HL-60 (cell line): Measurements from ENCODE around the gene SLC38A10.

ENCODE experiments used
- DNase-seq, 2 experiments: peaks; one replicate each; pipeline ENCODE4 v3.0.0-alpha.2; 2010 to 2020; ENCODE audit warnings: low read depth in 1 of 2, low spot score in 1 of 2
- H3K27ac ChIP-seq: fragments of 250-450 bp; sonication (Bioruptor Pico); replicated peaks from 2 replicates; pipeline ENCODE4 v1.5.1; 2020; ENCODE audit warnings: mild to moderate bottlenecking, moderate library complexity
- H3K27me3 ChIP-seq: fragments of 250-450 bp; sonication (Bioruptor Pico); 2 replicates; pipeline ENCODE4 v1.5.1; 2021; ENCODE audit warnings: mild to moderate bottlenecking, moderate library complexity; ENCODE audit not compliant: insufficient read depth, poor library complexity, severe bottlenecking
- H3K4me3 ChIP-seq: replicated peaks from 2 replicates; pipeline ENCODE4 v1.5.1; 2011; ENCODE audit warnings: mild to moderate bottlenecking, control low read depth, low read length; ENCODE audit not compliant: insufficient read depth
- GABPA ChIP-seq: IDR thresholded peaks from 2 replicates; pipeline ENCODE4 v1.6.1; 2012; ENCODE audit warnings: low read depth
- POLR2AphosphoS5 ChIP-seq: IDR thresholded peaks from 2 replicates; pipeline ENCODE4 v1.6.1; 2012; ENCODE audit warnings: low read depth
- SPI1 ChIP-seq: IDR thresholded peaks from 2 replicates; pipeline ENCODE4 v1.6.1; 2012; ENCODE audit warnings: low read depth, mild to moderate bottlenecking, borderline replicate concordance
- TF ChIP-seq, protein P1 (sequence below): IDR thresholded peaks from one replicate; pipeline ENCODE4 v1.5.1; 2011; ENCODE audit warnings: low read length, control low read depth, inconsistent platforms; ENCODE audit not compliant: insufficient read depth
- TF ChIP-seq, protein P2 (sequence below): IDR thresholded peaks from 2 replicates; pipeline ENCODE4 v1.6.1; 2012; ENCODE audit warnings: low read depth; ENCODE audit not compliant: insufficient replicate concordance

The SLC38A10 gene

DNA sequence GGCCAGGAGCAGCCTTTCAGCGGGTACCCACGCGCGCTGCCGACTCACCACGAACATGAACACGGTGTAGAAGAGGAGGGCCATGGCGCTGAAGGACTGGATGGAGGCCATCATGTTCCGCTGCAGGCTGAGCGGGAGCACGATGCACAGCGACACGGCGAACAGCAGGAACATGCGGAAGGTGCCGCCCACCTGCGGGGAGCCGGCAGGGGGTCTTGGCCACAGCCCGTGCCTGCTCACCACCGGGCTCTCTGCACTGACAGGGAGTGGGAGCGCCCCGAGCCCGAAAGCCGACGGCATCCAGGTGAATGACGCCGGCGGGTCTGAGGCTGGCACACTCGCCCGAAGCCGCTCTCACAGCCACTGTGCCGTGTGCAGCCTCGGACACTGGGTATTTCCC lies 13.0 kb downstream of the SLC38A10 start:
- Histone ChIP-seq H3K27me3 (no peaks in the 10 kb centered on the region), H3K27ac (no peak overlapping the region), H3K4me3 (no peak overlapping the region)
- TF ChIP-seq, protein P1, sequence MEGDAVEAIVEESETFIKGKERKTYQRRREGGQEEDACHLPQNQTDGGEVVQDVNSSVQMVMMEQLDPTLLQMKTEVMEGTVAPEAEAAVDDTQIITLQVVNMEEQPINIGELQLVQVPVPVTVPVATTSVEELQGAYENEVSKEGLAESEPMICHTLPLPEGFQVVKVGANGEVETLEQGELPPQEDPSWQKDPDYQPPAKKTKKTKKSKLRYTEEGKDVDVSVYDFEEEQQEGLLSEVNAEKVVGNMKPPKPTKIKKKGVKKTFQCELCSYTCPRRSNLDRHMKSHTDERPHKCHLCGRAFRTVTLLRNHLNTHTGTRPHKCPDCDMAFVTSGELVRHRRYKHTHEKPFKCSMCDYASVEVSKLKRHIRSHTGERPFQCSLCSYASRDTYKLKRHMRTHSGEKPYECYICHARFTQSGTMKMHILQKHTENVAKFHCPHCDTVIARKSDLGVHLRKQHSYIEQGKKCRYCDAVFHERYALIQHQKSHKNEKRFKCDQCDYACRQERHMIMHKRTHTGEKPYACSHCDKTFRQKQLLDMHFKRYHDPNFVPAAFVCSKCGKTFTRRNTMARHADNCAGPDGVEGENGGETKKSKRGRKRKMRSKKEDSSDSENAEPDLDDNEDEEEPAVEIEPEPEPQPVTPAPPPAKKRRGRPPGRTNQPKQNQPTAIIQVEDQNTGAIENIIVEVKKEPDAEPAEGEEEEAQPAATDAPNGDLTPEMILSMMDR: no peak
- TF ChIP-seq POLR2AphosphoS5 (no peak), GABPA (no peak), SPI1 (no peak)
- TF ChIP-seq, protein P2, sequence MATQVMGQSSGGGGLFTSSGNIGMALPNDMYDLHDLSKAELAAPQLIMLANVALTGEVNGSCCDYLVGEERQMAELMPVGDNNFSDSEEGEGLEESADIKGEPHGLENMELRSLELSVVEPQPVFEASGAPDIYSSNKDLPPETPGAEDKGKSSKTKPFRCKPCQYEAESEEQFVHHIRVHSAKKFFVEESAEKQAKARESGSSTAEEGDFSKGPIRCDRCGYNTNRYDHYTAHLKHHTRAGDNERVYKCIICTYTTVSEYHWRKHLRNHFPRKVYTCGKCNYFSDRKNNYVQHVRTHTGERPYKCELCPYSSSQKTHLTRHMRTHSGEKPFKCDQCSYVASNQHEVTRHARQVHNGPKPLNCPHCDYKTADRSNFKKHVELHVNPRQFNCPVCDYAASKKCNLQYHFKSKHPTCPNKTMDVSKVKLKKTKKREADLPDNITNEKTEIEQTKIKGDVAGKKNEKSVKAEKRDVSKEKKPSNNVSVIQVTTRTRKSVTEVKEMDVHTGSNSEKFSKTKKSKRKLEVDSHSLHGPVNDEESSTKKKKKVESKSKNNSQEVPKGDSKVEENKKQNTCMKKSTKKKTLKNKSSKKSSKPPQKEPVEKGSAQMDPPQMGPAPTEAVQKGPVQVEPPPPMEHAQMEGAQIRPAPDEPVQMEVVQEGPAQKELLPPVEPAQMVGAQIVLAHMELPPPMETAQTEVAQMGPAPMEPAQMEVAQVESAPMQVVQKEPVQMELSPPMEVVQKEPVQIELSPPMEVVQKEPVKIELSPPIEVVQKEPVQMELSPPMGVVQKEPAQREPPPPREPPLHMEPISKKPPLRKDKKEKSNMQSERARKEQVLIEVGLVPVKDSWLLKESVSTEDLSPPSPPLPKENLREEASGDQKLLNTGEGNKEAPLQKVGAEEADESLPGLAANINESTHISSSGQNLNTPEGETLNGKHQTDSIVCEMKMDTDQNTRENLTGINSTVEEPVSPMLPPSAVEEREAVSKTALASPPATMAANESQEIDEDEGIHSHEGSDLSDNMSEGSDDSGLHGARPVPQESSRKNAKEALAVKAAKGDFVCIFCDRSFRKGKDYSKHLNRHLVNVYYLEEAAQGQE: no peak
- no peak for DNase-seq

DNA sequence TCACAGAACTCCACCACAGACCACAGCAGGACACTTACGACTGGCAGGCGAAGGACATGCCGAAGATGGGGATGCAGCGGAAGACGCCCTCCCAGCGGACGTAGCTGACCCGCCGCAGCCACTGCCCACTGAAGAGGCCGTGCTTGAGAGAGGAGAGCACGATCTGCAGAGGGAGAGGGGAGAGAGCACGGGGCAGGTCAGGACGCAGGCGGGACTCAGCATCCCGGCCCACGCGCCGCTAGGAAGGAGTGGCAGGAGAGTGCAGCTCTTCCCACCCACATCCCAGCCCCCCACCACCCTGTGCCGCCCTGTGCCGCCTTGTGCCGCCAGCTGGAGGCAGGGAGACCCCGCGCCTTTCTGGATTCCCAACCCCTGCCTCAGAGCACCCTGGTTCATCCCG lies 14.5 kb downstream of the SLC38A10 start:
- no peak overlapping the region for H3K4me3 ChIP-seq
- H3K27me3 ChIP-seq: no peaks in the 10 kb centered on the region
- TF ChIP-seq, protein P1: no peak
- no peak for TF ChIP-seq SPI1
- TF ChIP-seq, protein P2: no peak
- no peak for TF ChIP-seq GABPA
- TF ChIP-seq POLR2AphosphoS5: no peak
- H3K27ac ChIP-seq: no peak overlapping the region
- DNase-seq: no peak

DNA sequence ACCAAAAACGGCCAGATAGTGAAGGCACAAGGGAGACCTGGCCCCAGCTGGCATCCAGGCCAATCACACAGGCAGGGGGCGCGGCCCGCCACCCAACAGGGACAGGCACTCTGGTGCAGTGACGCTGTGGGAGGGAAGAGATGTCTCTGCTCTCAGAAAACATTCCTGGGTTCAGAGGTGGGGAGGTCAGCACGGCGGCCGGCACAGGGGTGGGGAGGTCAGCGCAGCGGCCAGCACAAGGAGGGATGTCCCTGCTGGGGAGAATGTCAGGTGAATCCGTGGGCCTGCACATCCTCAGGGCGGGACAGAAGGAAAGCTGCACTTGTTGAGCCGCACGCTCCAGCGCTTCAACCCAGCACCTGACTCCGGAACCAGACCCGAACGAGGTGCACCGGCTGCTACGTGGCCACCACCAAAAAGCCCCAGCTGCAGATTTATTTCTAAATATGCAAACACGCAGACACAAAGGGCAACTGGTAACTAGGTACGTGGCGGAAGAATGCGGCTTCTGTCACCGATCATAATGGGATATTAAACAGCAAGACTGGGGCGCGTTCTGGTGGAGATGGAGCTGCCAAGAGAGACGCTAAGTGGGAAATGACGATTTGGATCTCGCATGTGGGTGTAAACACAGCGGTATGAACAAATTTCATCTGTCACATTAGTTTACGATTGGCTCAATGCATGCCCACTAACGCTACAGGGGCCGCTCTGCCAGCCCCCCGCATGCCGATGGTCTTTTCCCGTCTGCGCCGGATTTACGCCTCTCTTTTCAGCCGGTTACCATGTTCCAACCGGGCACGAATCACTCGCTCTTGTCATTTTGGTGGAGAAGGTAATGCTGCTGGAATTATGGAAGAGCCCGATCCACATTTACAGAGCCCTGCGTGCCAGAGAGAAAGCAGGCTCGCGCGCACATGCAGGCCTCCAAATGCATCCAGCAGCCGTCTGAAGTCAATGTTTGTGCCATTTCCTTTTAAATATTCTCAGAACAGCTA lies 15.5 kb downstream of the SLC38A10 start:
- H3K4me3 ChIP-seq: no peak overlapping the region
- no peak for DNase-seq
- TF ChIP-seq SPI1: no peak
- no peaks in the 10 kb centered on the region for H3K27me3 ChIP-seq
- no peak overlapping the region for H3K27ac ChIP-seq

DNA sequence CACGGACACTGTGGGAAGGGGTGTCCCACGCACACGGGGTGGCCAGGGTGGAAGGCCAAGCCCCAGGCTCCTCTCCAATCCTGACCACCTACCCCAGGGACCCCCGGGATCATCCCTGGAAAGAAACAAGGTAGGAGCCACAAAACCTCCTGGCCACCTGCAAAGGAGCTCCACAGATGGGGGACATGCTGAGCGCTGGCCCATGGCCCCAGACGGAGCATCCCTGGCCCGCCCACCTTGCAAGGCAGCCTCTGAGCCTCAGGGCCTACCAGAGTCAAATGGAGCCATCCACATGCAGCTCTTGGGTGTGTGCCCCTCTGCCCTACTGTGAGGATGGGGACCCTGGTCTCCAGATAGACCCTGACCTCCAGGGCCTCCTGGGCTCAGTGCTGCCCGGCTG lies 16.3 kb downstream of the SLC38A10 start:
- Histone ChIP-seq H3K27ac (no peak overlapping the region), H3K4me3 (no peak overlapping the region), H3K27me3 (no peaks in the 10 kb centered on the region)
- TF ChIP-seq SPI1 (no peak), GABPA (no peak), POLR2AphosphoS5 (no peak)
- TF ChIP-seq, protein P1: no peak
- TF ChIP-seq, protein P2: no peak
- no peak for DNase-seq
